CD4-positive, alpha-beta T cell treated with Interleukin-4 for 4 hours (primary cell): Measurements from ENCODE around the gene STK31.
"Not testable (repeated sequence)": the region's sequence is repeated elsewhere in the genome, so short reads cannot be mapped to it uniquely, and the experiment has no call there.

ENCODE experiments used
- DNase-seq: peaks from one replicate; pipeline ENCODE4 v3.0.0-alpha.2; 2020

STK31 gene, protein sequence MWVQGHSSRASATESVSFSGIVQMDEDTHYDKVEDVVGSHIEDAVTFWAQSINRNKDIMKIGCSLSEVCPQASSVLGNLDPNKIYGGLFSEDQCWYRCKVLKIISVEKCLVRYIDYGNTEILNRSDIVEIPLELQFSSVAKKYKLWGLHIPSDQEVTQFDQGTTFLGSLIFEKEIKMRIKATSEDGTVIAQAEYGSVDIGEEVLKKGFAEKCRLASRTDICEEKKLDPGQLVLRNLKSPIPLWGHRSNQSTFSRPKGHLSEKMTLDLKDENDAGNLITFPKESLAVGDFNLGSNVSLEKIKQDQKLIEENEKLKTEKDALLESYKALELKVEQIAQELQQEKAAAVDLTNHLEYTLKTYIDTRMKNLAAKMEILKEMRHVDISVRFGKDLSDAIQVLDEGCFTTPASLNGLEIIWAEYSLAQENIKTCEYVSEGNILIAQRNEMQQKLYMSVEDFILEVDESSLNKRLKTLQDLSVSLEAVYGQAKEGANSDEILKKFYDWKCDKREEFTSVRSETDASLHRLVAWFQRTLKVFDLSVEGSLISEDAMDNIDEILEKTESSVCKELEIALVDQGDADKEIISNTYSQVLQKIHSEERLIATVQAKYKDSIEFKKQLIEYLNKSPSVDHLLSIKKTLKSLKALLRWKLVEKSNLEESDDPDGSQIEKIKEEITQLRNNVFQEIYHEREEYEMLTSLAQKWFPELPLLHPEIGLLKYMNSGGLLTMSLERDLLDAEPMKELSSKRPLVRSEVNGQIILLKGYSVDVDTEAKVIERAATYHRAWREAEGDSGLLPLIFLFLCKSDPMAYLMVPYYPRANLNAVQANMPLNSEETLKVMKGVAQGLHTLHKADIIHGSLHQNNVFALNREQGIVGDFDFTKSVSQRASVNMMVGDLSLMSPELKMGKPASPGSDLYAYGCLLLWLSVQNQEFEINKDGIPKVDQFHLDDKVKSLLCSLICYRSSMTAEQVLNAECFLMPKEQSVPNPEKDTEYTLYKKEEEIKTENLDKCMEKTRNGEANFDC

DNA sequence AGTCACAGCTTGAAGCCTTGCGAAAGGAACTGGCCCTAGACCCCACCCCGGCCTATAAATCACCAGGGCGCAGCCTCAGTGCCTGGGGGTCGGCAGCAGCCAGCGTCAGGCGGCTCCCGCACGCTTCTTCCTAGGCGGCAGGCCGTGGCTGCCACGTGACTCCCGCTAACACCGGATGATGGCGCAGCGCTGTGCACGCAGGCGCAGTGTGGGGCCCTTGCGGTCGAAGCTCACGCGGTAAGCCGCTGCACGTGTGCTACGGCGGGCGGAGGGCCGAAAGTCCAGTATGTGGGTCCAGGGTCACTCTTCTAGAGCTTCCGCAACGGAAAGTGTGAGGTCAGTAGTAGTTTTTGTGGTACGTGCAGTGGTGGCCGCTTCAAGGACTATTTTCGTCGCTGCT, at the start of gene STK31:
Gene STK31, plus strand, starts transcription at position 220 of the 400 bp plus-strand sequence. Its CDS starts 67 bp downstream, at position 287.
- no peak for DNase-seq

DNA sequence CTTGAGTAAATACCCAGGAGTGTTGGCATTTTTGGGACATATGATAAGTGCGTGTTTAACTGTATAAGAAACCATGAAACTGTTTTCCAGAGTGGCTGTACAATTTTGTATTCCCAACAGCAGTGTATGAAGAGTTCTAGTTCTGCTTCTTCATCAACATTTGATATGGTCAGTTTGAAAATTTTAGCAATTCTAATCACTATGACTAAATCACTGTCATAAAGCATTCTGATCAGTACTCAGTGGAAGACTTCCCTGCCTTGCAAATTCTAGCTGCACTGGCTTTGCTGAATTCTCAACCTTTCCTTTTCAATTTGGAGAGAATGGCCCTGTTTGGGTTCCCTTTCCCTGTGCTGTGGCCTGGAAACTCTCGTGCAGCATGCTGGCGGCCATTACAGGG, 48.6 kb upstream of the STK31 start:
- no peak for DNase-seq

- DNase-seq = no peak
Measured at GRCh38 chr7:23662124-23662983, 47.7 kb upstream of the STK31 start.

GRCh38 chr7:23662984-23663313, 47.1 kb upstream of the STK31 start:
- no peak for DNase-seq

DNA sequence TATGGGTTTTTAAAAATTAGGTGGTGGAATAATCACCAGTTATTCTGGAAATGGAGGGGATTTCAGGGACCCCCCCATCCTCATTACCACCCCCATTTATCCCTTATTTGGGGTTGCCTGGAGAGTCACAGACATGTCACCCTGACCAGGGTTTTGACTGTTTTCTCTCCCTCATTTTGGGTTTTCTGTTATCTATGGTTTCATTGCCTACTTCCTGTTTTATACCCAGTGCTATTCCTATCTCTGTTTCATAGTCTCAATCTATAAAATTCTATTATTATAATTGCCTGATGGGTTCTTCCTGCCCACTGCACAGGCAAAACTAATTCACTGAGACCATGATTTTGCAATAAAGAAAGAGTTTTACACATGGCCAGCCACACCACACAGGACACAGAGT, 45.9 kb upstream of the STK31 start:
- DNase-seq = no peak

DNA sequence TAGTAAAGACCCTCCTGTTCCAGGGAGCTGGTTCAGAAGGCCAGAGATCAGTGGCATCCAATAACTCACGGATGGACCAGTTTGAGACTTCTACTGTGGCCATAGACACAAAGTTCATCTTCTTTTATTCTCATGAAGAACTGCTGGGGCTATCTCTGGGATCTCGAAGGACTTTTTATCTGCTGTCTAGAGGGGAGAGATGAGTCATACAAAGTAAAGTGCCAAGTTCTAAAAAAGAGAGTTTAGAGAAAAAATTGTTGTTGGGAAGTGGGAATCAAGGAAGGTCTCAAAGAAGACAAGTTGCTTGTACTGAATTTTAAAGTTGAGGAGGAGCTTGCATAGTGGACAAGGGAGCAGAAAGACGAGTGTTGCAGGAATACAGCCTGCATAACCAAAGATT, 38.0 kb upstream of the STK31 start:
- no peak for DNase-seq

DNA sequence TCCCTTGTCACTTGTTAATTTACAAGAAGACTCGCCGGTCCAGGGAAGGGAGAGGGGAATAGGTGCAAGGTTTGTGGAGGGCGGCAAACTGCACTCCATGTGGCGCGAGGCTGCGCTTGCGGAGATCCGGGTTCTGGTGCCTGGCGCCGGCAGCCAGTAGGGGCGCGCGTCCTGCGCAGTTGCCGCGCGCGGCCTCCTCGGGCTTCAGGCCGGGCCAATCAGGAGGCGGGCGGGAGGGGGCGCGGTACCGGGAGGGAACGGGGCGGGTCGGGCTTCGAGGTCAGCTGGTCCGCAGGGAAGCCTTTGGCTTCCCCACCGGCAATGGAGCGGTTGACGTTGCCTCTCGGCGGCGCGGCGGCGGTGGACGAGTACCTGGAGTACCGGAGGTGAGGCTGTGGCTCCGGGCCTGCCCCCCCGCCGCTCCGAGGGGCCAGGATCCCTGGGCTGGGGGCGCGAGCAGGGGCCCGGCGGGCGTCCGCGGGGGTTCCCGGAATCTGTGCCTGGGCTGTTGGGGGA, 30.1 kb upstream of the STK31 start, which contains the start of gene FAM221A:
Gene FAM221A, plus strand, starts transcription at position 302 of the 516 bp plus-strand sequence. Its CDS starts 20 bp downstream, at position 322.
- DNase-seq = peak; percentile 73

DNA sequence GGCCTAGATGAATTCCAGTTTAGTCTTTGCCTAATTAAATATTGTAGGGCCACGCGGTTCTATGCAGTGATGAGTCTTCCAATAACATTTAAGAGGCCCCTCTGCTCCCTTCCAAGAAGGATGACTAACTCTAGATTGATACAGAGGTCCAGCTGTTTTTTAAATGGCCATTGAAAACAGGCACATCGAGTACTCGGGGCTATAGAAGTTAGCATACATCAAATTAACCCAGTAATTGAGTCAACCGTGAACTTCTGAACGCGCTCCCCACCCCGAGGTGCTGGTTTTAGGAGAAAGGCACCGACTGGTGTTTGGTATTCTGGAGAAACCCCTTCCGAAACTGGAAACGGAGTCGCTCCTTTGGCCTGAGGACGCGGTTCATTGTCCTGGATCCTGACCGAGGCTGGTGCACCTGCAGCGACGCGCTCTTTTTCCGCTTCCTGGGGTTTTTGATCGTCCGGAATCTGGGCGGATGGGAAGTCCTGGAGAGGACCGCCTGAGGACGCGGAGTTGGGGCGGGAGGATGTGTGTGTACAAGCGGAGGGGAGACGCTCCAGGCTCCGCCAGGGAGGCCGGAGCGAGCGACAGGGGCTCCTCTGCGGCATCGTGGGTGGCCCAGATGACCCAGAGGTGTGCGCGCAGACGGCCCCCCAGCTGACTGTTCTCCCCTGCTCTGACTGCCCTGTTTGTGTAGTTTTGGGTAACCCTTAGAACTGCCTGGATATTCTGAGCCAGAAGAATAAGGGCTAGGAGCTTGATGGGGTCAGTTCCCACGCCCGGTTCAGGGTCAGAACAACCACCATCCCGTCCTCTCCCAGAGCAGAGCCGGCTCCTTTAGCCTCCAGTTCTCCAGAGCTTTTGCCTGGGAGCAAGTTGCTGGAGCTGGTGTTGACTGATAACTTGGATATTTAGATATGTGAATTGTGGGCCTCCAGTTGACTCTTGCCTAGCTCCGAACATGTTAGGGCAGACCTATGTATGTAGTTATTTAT, 29.3 kb upstream of the STK31 start:
- DNase-seq = peak; percentile 44

DNA sequence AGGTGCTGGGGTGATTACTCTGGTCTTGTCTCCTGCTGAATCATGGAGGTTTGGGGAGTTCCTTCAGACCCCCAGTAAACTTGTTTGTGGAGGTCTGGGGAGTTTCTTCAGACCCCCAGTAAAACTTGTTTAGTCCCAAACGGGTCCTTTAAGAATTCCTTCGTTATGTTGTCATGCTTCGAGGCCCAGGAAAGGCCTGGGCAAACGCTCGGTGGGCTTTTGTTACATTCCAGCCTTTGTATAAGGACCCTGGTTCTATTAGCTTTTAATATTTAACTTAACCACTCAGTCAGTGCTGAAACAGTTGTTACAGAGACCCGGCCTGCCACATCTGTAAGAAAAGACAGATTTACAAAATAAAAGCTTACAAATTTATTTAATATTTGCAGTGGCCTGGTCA, 26.0 kb upstream of the STK31 start:
- DNase-seq = not testable (repeated sequence)

DNA sequence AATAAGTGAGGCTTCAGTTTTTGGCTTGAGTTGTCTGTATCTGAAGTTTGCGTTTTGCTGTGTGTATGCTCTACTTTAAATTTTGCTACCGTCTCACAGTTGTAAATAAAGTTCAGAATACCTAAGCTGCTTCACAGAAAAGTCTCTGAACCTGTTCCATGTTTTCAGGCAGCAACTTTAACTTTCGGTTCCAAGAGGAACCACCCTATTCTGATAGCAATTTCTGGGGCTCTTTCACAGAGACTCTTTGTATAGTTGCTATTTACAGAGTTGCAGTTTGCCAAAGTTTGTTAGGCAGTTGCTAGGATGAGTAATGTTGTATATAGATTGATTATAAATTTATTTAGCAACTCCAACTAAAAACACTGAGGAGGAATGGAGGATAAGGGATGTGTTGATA, 24.3 kb upstream of the STK31 start:
- no peak for DNase-seq

DNA sequence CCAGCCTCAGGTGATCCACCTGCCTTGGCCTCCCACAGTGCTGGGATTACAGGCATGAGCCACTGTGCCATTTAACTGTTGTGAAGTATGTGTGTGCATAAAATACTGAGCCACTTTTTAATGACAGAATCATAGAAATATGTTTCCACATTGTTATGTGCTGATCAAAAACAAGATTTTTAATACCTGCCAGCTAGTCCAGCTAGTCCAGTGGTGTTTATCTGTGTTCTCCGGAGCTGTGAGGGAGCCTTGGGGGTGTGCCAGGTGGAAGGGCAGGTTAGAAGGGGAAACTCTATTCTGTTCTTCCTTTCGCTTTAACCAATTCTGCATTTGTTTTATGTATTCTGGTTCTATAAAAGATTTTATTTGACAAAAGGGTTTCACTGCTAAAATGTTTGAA, 23.0 kb upstream of the STK31 start:
- DNase-seq = no peak

GRCh38 chr7:23689165-23689564, 20.9 kb upstream of the STK31 start:
- no peak for DNase-seq

DNA sequence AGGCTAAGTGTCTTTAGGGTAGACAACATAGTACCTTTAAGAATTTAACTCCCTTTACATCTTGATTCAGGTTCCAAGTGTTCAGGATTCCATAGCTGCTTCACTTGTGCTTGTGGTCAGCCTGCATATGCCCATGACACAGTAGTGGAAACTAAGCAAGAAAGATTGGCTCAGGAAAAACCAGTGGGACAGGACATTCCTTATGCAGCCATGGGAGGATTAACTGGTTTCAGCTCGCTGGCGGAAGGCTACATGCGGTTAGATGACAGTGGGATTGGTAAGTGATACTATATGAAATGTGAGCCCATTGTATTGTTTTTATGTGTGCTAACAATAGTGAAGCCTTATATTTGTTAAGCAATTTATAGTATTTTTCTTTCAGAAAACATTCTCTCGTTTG, 18.7 kb upstream of the STK31 start:
- DNase-seq = no peak

DNA sequence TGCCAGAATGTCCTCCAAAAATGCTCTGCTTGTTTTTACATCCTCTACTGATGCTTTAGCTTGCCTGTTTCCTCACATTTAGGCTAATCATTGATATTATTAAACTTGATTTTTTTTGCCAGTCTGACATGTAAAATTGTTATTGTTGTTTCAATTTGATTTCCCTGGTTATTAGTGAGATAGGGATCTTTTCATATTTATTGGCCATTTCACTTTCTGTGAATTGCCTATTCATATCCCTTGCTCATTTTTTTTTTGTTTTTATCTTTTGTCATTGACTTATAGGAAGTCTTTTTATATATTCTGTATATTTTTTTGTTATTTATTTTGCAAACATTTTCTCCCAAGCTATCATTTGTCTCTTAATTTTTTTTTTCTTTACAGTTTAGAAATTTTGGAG, 16.8 kb upstream of the STK31 start:
- DNase-seq = no peak

DNA sequence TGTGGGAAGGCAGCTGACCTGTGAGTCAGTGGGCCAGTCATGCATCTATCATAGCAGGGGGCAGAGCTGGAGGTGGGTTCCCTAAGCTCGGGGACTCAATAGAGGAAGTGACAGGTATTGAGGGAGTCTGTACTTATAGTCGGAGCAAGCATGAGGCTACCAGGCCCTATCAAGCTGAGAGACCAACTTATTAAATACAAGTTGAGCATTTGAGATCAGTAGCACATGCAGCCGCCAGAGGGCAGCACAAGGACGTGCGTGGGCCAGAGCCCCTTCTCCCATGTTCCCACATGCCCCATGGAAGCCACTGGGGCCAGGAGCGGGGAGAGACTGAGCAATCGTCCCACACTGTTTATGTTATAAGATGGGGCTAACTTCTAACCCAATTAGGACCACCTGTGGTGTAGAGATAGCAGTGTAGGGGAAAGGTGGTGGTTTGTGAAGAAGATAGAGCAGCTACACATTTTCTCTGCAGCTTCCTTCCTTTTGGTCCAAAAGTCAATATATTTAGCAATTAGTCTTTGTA, 13.0 kb upstream of the STK31 start:
- DNase-seq = peak; percentile 46

DNA sequence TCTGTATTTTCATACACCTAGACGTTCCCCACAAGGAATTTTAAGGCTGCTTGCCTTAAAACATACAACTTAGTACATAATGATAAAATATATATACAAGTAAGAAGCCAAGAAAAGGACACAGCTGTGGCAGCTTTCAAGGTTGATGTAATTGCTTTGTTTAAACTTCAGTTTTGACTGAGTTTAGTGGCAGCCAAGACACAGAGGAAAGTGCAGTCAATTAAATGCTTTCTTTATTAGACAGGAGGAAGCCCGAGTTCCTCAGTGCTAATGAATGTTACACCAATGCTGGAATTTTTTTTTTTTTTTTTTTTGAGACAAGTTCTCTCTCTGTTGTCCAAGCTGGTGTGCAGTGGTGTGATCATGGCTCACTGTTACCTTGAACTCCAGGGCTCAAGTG, 11.2 kb upstream of the STK31 start:
- DNase-seq = no peak

- no peak for DNase-seq
Measured at GRCh38 chr7:23700046-23700445, 10.0 kb upstream of the STK31 start.

DNA sequence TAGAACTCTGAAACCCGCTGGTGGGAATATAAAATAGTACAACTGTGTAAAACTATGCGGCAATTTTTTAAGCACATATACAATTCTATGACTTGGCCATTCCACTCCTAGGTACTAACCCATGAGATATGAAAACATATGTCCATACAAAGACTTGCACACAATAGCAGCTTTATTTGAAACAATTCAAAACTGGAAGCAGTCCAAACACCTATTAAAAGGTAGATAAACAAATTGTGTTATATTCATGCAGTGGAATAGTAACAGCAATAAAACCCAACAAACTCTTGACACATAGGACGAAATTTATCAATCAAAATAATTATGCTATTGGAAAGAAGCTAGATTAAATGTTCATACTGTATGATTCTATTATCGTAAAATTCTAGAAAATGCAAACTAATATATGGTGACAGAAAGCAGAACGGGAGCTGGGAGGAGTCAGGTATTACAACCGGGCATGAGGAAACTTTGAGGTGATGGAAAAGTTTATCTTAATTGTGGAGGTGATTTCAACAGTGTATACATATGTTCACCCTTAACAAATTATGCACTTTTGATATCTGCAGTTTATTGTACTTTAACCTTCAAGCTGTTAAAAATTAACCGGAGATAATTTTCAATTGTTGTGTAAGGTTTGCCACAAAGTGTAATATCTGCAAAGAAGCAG, 803 bp upstream of the STK31 start:
- DNase-seq = no peak

DNA sequence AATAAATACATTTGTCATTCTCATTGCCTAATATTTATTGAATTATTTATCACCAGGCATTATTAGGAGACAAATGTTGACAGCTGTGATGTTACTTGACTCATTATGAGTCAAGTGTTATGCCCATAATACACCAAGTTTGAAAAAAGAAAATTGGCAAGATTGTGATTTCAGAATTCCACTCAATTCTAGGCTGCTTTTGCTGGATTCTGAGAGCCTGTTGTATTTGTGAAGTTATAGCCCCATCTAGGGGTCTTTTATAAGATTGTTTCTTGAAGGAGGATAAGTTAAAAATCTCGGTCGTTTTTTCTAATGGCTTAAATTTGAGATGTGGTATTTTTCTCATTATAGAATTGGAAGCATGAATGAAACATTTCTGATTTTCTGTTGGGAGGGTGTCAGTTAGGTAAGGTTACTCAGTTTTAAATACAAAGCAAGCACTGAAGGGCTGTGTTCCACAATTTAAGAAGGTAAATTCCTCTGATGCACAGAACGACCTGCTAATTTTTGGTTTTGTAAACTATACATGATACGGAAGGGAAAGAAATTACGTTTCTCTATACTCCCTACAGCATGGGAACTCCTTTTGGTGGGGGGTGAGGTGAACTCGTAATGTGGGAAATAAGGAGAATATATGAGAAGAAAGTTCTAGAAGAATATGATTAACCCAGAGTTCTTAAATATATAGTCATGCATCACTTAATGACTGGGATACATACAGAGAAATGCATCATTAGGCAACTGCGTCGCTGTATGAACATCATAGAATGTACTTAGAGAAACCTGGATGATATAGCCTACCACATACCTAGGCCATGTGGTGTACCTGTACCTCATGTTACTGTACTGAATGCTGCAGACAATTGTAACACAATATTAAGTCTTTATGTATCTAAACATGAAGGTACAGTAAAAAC, 2.6 kb downstream of the STK31 start:
- DNase-seq = peak; percentile 59
